Activated T-cell treated with anti-CD3 and anti-CD28 coated beads, Interleukin-2, amount 50 U/mL, for 24 hours (primary cell): ENCODE measurements around the gene CH25H.
"Not testable (repeated sequence)": the region's sequence is repeated elsewhere in the genome, so short reads cannot be mapped to it uniquely, and the experiment has no call there.

Source experiments
- DNase-seq: peaks from one replicate; pipeline ENCODE4 v3.0.0-alpha.2; 2020
- H3K27ac Mint-ChIP-seq: 2 replicates; pipeline ENCODE4 v1.8.0; 2020; ENCODE audit warnings: mild to moderate bottlenecking, mixed read lengths
- H3K27me3 Mint-ChIP-seq: 2 replicates; pipeline ENCODE4 v1.8.0; 2020; ENCODE audit warnings: mixed read lengths
- H3K36me3 Mint-ChIP-seq: 2 replicates; pipeline ENCODE4 v1.8.0; 2020; ENCODE audit warnings: low read depth, mixed read lengths
- H3K4me1 Mint-ChIP-seq: 2 replicates; pipeline ENCODE4 v1.8.0; 2020; ENCODE audit warnings: low read depth, mixed read lengths
- H3K4me3 Mint-ChIP-seq: 2 replicates; pipeline ENCODE4 v1.8.0; 2020; ENCODE audit warnings: mild to moderate bottlenecking, moderate library complexity, mixed read lengths
- H3K9me3 Mint-ChIP-seq: 2 replicates; pipeline ENCODE4 v1.8.0; 2020; ENCODE audit warnings: mixed read lengths

Gene CH25H

GRCh38 chr10:89197473-89197872 is 9.6 kb downstream of the CH25H start:
- peaks cover 4% of the 10 kb centered on the region for H3K27me3 Mint-ChIP-seq
- H3K4me3 Mint-ChIP-seq = no peak overlapping the region
- peaks cover 2% of the 10 kb centered on the region for H3K4me1 Mint-ChIP-seq
- H3K36me3 Mint-ChIP-seq = no peaks in the 10 kb centered on the region
- H3K9me3 Mint-ChIP-seq = no peaks in the 10 kb centered on the region
- H3K27ac Mint-ChIP-seq = no peak overlapping the region
- no peak for DNase-seq

DNA sequence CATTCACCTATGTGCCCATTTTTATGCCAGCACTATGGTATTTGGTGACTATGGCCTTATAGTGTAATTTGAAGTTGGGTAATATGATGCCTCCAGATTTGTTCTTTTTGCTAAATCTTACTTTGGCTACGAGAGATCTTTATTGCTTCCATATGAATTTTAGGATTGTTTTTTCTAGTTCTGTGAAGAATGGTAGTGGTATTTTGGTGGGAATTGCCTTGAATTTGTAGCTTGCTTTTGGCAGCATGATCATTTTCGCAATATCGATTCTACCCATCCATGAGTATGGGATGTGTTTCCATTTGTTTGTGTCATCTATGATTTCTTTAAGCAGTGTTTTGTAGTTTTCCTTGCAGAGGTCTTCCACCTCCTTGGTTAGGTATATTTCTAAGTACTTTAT is 15.8 kb downstream of the CH25H start:
- not testable (repeated sequence) for DNase-seq, H3K36me3 Mint-ChIP-seq, H3K4me3 Mint-ChIP-seq, H3K9me3 Mint-ChIP-seq, H3K27ac Mint-ChIP-seq, H3K4me1 Mint-ChIP-seq
- peaks cover 13% of the 10 kb centered on the region for H3K27me3 Mint-ChIP-seq

- no peaks in the 10 kb centered on the region for H3K9me3 Mint-ChIP-seq
- H3K27me3 Mint-ChIP-seq = peaks cover 18% of the 10 kb centered on the region
- H3K4me1 Mint-ChIP-seq = peaks cover 10% of the 10 kb centered on the region
- no peak for DNase-seq
- no peak overlapping the region for H3K27ac Mint-ChIP-seq
- H3K36me3 Mint-ChIP-seq = no peaks in the 10 kb centered on the region
- no peak overlapping the region for H3K4me3 Mint-ChIP-seq
Measured at GRCh38 chr10:89189211-89189734, 17.8 kb downstream of the CH25H start.

GRCh38 chr10:89185658-89186057 is 21.5 kb downstream of the CH25H start:
- Mint-ChIP-seq H3K36me3 (no peaks in the 10 kb centered on the region), H3K27me3 (peaks cover 25% of the 10 kb centered on the region), H3K4me3 (no peak overlapping the region), H3K4me1 (peaks cover 10% of the 10 kb centered on the region), H3K27ac (no peak overlapping the region), H3K9me3 (no peaks in the 10 kb centered on the region)
- DNase-seq = no peak

DNA sequence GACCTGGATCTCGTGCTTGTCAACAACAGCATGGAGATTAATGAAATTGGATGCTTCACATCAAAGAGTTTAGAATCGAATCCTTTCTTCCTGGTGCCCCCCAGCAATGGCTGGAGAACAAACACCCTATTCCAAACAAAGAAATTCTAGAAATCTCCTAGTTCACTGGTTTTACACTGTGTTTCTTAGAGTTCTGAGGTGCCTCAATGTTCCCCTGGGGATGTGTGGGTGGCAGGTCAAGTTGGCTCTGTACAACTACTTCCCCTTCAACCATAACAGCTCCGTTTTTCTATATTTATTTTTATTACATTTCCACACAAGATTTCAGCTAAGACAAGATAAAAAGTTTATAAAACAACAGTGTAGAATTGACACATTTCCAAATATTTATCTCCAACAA is 22.5 kb downstream of the CH25H start:
- no peak overlapping the region for H3K27ac Mint-ChIP-seq
- no peak overlapping the region for H3K4me3 Mint-ChIP-seq

DNA sequence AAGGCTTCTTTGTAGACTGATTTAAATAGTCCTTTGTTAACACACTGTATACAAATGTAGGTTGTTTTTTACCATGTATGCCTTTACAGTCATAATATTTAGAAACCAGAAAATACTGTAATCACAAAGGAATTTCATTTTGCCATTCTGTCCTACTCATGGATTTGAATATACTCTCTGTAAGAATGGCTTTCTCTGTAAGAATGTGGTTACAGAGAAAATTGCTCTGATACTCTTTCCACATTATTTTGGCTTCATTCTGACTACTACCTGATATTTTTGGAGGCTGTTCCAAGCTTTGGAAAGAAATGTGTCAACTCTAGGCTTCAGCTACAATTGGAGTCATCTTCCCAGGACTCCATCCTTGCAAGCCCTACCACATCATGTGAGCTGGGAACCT is 23.5 kb downstream of the CH25H start:
- no peak for DNase-seq
- Mint-ChIP-seq H3K27ac (no peak overlapping the region), H3K9me3 (no peaks in the 10 kb centered on the region), H3K4me1 (peaks cover 1% of the 10 kb centered on the region), H3K36me3 (no peaks in the 10 kb centered on the region), H3K27me3 (peaks cover 28% of the 10 kb centered on the region), H3K4me3 (no peak overlapping the region)

More for the DNA sequence above, 22.5 kb downstream of the CH25H start:
- Mint-ChIP-seq H3K27me3 (peaks cover 28% of the 10 kb centered on the region), H3K36me3 (no peaks in the 10 kb centered on the region), H3K4me1 (peaks cover 10% of the 10 kb centered on the region), H3K9me3 (no peaks in the 10 kb centered on the region)
- no peak for DNase-seq

DNA sequence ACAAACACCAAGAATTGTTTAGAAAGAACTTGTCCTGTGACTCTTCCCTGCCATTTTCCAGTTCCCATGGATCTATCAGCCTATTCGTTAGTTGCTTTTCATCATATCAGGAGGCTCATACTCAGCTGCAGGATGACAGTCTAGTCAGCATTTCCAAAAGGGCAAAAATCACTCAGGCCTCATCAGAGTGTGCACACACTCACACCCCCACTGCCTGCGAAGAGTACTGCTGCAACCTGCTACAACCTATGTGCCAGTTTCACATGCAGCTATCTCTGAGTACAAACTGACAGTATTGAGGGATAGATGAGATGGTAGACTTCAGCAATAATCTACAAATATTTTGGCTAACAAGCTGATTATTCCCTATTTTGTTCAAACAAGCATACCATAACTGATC is 24.2 kb downstream of the CH25H start:
- H3K27me3 Mint-ChIP-seq = peaks cover 28% of the 10 kb centered on the region
- H3K4me3 Mint-ChIP-seq = no peak overlapping the region
- no peak for DNase-seq
- H3K9me3 Mint-ChIP-seq = no peaks in the 10 kb centered on the region
- H3K36me3 Mint-ChIP-seq = no peaks in the 10 kb centered on the region
- peaks cover 1% of the 10 kb centered on the region for H3K4me1 Mint-ChIP-seq
- H3K27ac Mint-ChIP-seq = no peak overlapping the region

DNA sequence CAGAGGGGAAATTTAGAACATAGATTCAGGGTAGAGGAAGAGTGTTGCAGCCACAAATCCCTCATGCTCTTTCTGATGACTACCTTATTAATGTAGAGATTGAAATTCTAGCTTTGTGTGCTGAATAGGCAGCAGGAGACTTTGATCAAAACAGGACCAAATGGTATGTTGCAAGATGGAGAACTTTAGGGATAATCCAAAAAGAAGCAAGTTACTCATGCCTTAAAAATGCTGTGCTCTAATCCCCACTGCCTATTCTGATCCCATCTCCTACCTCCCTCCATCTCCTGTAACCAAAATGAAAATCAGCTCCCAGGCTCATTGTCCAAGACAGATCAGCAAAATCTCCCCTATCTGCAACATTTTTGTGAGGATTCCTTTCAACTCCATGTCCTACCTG is 31.3 kb downstream of the CH25H start:
- Mint-ChIP-seq H3K4me3 (no peak overlapping the region), H3K9me3 (no peaks in the 10 kb centered on the region), H3K27ac (no peak overlapping the region), H3K36me3 (no peaks in the 10 kb centered on the region), H3K27me3 (peaks cover 22% of the 10 kb centered on the region), H3K4me1 (peaks cover 5% of the 10 kb centered on the region)
- DNase-seq = no peak

DNA sequence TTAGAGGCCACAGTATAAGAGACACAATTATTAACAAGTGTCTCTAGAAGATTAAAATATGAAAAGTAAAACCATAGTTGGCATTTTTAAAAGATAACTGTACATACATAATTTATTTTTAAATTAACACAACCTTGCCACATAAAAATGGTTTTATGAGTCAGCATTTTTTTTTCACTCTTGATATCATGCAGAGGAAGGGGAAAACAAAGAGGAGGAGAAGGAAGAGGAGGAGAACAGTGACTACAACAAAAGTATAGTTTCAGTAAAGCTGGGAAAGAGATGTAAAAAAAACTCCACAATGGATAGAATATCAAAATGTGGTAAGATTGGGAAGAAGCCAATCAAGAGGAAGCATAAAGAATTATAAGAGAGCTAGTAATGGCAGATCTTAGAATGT is 34.0 kb downstream of the CH25H start:
- Mint-ChIP-seq H3K9me3 (no peaks in the 10 kb centered on the region), H3K27ac (no peak overlapping the region), H3K4me3 (no peak overlapping the region), H3K36me3 (no peaks in the 10 kb centered on the region), H3K27me3 (peaks cover 37% of the 10 kb centered on the region), H3K4me1 (peaks cover 5% of the 10 kb centered on the region)
- no peak for DNase-seq

DNA sequence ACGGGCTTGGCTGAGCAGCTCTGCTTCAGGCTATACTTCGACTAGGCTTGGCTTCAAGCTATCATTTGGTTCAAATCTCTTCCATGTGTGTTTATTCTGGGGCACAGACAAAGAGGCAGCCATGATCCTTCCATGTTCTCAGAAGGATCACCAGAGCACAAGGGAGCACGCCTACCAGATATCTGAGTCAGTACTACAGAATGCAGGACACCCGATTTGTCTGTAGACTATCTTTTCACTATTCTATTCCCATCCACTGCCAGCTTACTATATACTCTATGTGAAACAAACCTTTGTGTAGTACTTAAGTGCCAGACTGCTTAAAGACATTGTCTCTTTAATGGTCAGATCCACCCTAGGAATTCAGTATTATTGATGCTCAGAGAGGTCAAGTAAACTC is 35.1 kb downstream of the CH25H start:
- peaks cover 38% of the 10 kb centered on the region for H3K27me3 Mint-ChIP-seq
- H3K4me3 Mint-ChIP-seq = no peak overlapping the region
- no peaks in the 10 kb centered on the region for H3K9me3 Mint-ChIP-seq
- no peak for DNase-seq
- no peak overlapping the region for H3K27ac Mint-ChIP-seq
- H3K36me3 Mint-ChIP-seq = no peaks in the 10 kb centered on the region
- H3K4me1 Mint-ChIP-seq = peaks cover 5% of the 10 kb centered on the region

DNA sequence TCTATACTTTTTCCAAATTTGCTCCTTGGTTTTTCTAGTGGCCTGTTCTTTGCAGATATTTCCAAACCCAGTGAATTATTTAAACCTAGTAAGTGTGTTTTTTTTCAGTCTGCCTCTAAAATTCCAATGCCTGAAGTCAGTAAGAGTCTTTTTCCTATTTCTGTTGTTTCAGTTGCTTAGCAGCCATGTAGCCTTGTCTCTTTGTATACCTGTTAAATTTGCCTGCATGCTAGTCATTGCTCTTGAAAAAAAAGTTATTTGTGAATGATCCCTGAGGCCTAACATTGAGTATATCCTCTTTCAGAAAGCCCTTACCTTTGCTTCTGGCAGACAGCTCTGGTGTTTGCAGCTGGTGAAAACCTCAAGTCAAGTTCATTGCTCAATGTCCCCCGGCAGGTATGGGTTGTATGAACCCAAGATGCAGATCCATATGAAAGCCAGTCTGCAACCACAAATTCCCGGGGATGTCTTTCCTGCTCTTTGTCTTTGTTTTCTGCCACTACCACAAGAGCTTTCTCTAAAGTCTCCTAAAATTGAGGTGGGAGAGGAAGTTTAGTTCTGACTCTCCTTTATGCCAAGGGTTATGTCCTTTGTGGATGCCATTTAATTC is 35.7 kb downstream of the CH25H start:
- no peak overlapping the region for H3K4me3 Mint-ChIP-seq
- no peaks in the 10 kb centered on the region for H3K36me3 Mint-ChIP-seq
- DNase-seq = no peak
- no peak overlapping the region for H3K27ac Mint-ChIP-seq
- H3K9me3 Mint-ChIP-seq = no peaks in the 10 kb centered on the region
- peaks cover 42% of the 10 kb centered on the region for H3K27me3 Mint-ChIP-seq
- H3K4me1 Mint-ChIP-seq = peaks cover 8% of the 10 kb centered on the region

GRCh38 chr10:89168354-89168900 is 38.7 kb downstream of the CH25H start:
- H3K27ac Mint-ChIP-seq, DNase-seq, H3K36me3 Mint-ChIP-seq, H3K4me3 Mint-ChIP-seq, H3K9me3 Mint-ChIP-seq: not testable (repeated sequence)
- Mint-ChIP-seq H3K4me1 (peaks cover 36% of the 10 kb centered on the region), H3K27me3 (peaks cover 43% of the 10 kb centered on the region)

- Mint-ChIP-seq H3K27me3 (peaks cover 40% of the 10 kb centered on the region), H3K27ac (no peak overlapping the region), H3K9me3 (no peaks in the 10 kb centered on the region), H3K36me3 (no peaks in the 10 kb centered on the region), H3K4me3 (no peak overlapping the region), H3K4me1 (peaks cover 39% of the 10 kb centered on the region)
- no peak for DNase-seq
Measured at GRCh38 chr10:89167915-89168314, 39.2 kb downstream of the CH25H start.

DNA sequence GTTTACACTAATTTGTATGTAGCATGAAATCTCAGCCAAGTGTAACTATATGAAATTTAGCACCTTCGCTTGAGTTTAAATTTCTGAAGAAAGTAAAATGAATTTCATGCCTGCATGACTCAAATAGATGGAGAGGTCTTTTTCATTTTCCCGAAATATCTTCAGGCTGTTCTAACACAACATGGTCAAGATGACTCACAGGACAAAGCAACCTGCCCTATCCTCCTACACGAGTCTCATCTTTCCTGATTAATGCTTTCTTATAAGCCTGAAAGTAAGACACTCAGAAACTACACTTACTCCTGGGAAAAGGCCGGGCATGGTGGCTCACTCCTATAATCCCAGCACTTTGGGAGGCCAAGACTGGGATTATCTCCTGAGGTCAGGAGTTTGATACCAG is 41.2 kb downstream of the CH25H start:
- H3K4me1 Mint-ChIP-seq = peaks cover 37% of the 10 kb centered on the region
- no peak for DNase-seq
- H3K4me3 Mint-ChIP-seq = no peak overlapping the region
- no peaks in the 10 kb centered on the region for H3K36me3 Mint-ChIP-seq
- H3K9me3 Mint-ChIP-seq = no peaks in the 10 kb centered on the region
- H3K27ac Mint-ChIP-seq = no peak overlapping the region
- H3K27me3 Mint-ChIP-seq = peaks cover 24% of the 10 kb centered on the region

DNA sequence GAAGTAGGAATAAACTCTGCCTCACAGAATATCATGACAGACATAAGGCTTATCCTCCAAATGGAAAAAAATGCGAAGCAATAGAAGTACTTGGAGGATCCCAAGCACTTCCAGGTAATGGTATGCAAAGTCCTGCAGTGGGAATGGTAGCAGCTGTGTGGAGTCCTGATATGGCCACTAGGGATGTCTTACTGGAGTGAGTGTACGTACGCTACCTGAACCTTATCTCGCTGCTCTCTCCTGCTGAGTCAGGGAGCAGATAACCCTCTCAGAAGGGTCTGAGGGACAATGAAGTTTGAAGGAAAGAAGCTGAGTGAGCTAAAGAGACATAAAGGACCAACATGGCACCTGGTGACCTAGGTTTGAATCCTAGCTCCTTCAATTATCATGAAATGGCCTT is 42.2 kb downstream of the CH25H start:
- Mint-ChIP-seq H3K27ac (no peak overlapping the region), H3K4me1 (peaks cover 37% of the 10 kb centered on the region), H3K27me3 (peaks cover 26% of the 10 kb centered on the region), H3K4me3 (no peak overlapping the region), H3K36me3 (no peaks in the 10 kb centered on the region), H3K9me3 (no peaks in the 10 kb centered on the region)
- DNase-seq = no peak
